ENCODE results near the gene SFT2D3. TPM values are rescaled to one million over a fixed set of nuclear protein-coding genes. Genes with fewer than 3 reads are reported as not detected.
A peak's percentile ranks its signal among the peaks of the same experiment; 100 is the strongest.

The SFT2D3 gene
- total RNA-seq, 1 donor, result 5.8 TPM

DNA sequence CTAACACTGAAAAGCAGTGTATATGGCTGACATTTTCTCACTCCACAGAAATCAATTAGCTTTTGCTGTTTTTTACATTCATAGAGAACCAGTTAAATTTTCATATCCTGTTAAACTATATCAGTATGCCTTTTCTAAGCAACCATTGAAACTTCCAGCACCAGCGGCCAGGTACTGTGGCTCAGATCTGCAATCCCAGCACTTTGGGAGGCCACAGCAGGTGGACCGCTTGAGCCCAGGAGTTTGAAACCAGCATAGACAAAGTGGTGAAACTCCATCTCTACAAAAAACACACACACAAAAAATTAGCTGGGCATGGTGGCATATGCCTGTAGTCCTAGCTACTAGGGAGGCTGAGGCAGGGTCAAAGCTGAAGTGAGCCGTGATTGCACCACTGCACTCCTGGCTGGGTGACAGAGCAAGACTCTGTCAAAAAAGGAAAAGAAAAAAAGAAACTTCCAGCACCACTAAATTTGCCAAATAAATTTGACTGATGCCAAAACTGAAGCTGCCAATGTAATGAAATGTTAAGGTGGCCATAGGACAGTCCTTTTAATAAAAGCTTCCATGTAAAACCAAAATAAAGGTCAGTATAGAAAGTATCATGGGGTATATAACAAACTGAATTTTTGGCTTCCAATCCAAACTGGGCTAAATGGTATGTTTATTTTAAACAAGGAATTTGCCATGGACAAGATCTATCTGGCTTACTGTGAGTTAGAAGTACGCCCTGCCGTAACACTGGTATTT is 3.5 kb downstream of the SFT2D3 start:
- H3K27ac ChIP-seq (ENCODE audit: low read depth, low read length), result no peak overlapping the region
- H3K4me1 ChIP-seq (ENCODE audit: insufficient read depth, low read length), result peaks cover 4% of the 10 kb centered on the region
- no peak overlapping the region for H2AFZ ChIP-seq (ENCODE audit: low read length)
- no peaks in the 10 kb centered on the region for H4K20me1 ChIP-seq (ENCODE audit: insufficient read depth, low read length)
- H3K79me2 ChIP-seq (ENCODE audit: insufficient read depth, low read length), result peaks cover 18% of the 10 kb centered on the region
- no peak overlapping the region for H3K4me2 ChIP-seq (ENCODE audit: insufficient read depth, low read length)
- H3K4me3 ChIP-seq (ENCODE audit: insufficient read depth, low read length), result no peak overlapping the region
- H3K27me3 ChIP-seq (ENCODE audit: insufficient read depth, low read length), result no peaks in the 10 kb centered on the region
- TF ChIP-seq, protein P1, sequence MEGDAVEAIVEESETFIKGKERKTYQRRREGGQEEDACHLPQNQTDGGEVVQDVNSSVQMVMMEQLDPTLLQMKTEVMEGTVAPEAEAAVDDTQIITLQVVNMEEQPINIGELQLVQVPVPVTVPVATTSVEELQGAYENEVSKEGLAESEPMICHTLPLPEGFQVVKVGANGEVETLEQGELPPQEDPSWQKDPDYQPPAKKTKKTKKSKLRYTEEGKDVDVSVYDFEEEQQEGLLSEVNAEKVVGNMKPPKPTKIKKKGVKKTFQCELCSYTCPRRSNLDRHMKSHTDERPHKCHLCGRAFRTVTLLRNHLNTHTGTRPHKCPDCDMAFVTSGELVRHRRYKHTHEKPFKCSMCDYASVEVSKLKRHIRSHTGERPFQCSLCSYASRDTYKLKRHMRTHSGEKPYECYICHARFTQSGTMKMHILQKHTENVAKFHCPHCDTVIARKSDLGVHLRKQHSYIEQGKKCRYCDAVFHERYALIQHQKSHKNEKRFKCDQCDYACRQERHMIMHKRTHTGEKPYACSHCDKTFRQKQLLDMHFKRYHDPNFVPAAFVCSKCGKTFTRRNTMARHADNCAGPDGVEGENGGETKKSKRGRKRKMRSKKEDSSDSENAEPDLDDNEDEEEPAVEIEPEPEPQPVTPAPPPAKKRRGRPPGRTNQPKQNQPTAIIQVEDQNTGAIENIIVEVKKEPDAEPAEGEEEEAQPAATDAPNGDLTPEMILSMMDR (IDR thresholded peaks at IDR 0.05; ENCODE audit: extremely low read depth, low read depth, low read length), result no peak
- no peaks in the 10 kb centered on the region for H3K9me3 ChIP-seq (ENCODE audit: low read depth, low read length)
- peaks cover 27% of the 10 kb centered on the region for H3K36me3 ChIP-seq (ENCODE audit: insufficient read depth, low read length)
- DNase-seq (ENCODE audit: insufficient read length, low spot score, missing footprints), result peak; percentile 56

DNA sequence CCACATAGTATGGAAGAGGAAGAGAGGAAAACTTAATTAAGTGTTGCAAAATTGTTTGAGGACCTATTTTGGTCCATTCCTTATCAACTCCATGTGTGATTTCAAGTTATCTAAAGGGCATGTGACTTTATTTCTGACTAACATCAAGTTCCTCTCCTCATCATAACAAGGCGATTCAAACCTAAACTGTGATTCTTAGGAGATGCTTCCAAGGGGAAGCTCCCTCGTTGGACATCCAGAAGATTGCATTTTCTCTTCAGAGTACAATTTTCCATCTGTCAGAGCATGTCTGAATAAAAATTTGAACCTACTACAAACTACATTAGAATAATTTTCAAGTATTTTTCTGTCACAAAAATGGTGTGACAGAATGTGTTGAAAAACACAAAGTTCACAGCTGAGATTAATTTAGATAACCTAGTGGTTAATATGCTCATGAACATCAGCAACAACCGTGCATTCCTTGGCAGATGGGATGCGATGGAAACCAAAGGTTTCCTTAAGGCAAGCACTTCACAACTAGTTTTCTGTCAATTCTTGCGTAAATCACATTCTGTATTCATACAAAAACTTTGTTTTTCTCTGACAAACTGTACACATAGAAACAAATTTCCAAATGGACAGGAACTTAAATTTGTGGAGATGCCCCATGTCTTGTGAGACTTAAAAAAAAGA is 4.2 kb downstream of the SFT2D3 start:
- Histone ChIP-seq H3K9me3 (ENCODE audit: low read depth, low read length) (no peaks in the 10 kb centered on the region), H2AFZ (ENCODE audit: low read length) (no peak overlapping the region), H4K20me1 (ENCODE audit: insufficient read depth, low read length) (no peaks in the 10 kb centered on the region), H3K4me1 (ENCODE audit: insufficient read depth, low read length) (peaks cover 4% of the 10 kb centered on the region), H3K27ac (ENCODE audit: low read depth, low read length) (peak overlapping the region; percentile 4), H3K79me2 (ENCODE audit: insufficient read depth, low read length) (peaks cover 18% of the 10 kb centered on the region), H3K4me3 (ENCODE audit: insufficient read depth, low read length) (no peak overlapping the region), H3K4me2 (ENCODE audit: insufficient read depth, low read length) (no peak overlapping the region), H3K27me3 (ENCODE audit: insufficient read depth, low read length) (no peaks in the 10 kb centered on the region), H3K36me3 (ENCODE audit: insufficient read depth, low read length) (peaks cover 27% of the 10 kb centered on the region)
- TF ChIP-seq, protein P1 (IDR thresholded peaks at IDR 0.05; ENCODE audit: extremely low read depth, low read depth, low read length), result no peak
- peak; percentile 83 for DNase-seq (ENCODE audit: insufficient read length, low spot score, missing footprints)

GRCh38 chr2:127706215-127706990 is 5.1 kb downstream of the SFT2D3 start:
- H3K36me3 ChIP-seq (ENCODE audit: insufficient read depth, low read length), result peaks cover 27% of the 10 kb centered on the region
- peaks cover 18% of the 10 kb centered on the region for H3K79me2 ChIP-seq (ENCODE audit: insufficient read depth, low read length)
- peaks cover 4% of the 10 kb centered on the region for H3K4me1 ChIP-seq (ENCODE audit: insufficient read depth, low read length)
- no peak for DNase-seq (ENCODE audit: insufficient read length, low spot score, missing footprints)
- TF ChIP-seq, protein P1 (IDR thresholded peaks at IDR 0.05; ENCODE audit: extremely low read depth, low read depth, low read length), result no peak
- peak overlapping the region; percentile 4 for H3K27ac ChIP-seq (ENCODE audit: low read depth, low read length)
- H3K4me2 ChIP-seq (ENCODE audit: insufficient read depth, low read length), result no peak overlapping the region
- no peak overlapping the region for H3K4me3 ChIP-seq (ENCODE audit: insufficient read depth, low read length)
- no peaks in the 10 kb centered on the region for H3K27me3 ChIP-seq (ENCODE audit: insufficient read depth, low read length)
- no peaks in the 10 kb centered on the region for H3K9me3 ChIP-seq (ENCODE audit: low read depth, low read length)
- no peaks in the 10 kb centered on the region for H4K20me1 ChIP-seq (ENCODE audit: insufficient read depth, low read length)
- no peak overlapping the region for H2AFZ ChIP-seq (ENCODE audit: low read length)

Measured in osteoblast (primary cell).